HUES64 (cell line): Measurements from ENCODE around the gene ASB17. TPM values are rescaled to one million over a fixed set of nuclear protein-coding genes. Genes with fewer than 3 reads are reported as not detected.
"Not testable (repeated sequence)": the region's sequence is repeated elsewhere in the genome, so short reads cannot be mapped to it uniquely, and the experiment has no call there.

Experiments
- H3K27ac ChIP-seq: 2 replicates; pipeline ENCODE4 v1.7.0; 2013; ENCODE audit warnings: low read depth, low read length, inconsistent platforms
- H3K27me3 ChIP-seq: 2 replicates; pipeline ENCODE4 v1.6.1; 2013; ENCODE audit warnings: mild to moderate bottlenecking, low read length; ENCODE audit not compliant: insufficient read depth
- H3K36me3 ChIP-seq: 2 replicates; pipeline ENCODE4 v1.6.1; 2013; ENCODE audit warnings: mild to moderate bottlenecking, low read length; ENCODE audit not compliant: insufficient read depth
- H3K4me1 ChIP-seq: 2 replicates; pipeline ENCODE4 v1.6.1; 2013; ENCODE audit warnings: mild to moderate bottlenecking, low read length, moderate library complexity; ENCODE audit not compliant: insufficient read depth
- H3K4me3 ChIP-seq: 2 replicates; pipeline ENCODE4 v1.5.1; 2013; ENCODE audit warnings: mild to moderate bottlenecking, low read length, moderate library complexity
- H3K9ac ChIP-seq: 2 replicates; pipeline ENCODE4 v1.6.1; 2013; ENCODE audit warnings: mild to moderate bottlenecking, low read depth, low read length
- H3K9me3 ChIP-seq: 2 replicates; pipeline ENCODE4 v1.6.1; 2013; ENCODE audit warnings: low read depth, low read length; ENCODE audit not compliant: insufficient read depth
- WGBS: fragments of 150-250, 120-280 bp; methylation state at CpG from one replicate; pipeline ENCODE4 v1.1.7; 2013; ENCODE audit warnings: missing lambda C conversion rate; 5-methylcytosine and 5-hydroxymethylcytosine counted together
- polyA plus RNA-seq, 2 experiments: library from polyadenylated mRNA; stranded (reverse); fragments of 50-300 nt; gene quantifications; one replicate each; pipeline ENCODE4 v1.2.3, GENCODE V29; 2013

Gene ASB17
- not detected for polyA plus RNA-seq (2013, experiment 1 of 2)
- not detected for polyA plus RNA-seq (2013, experiment 2 of 2)

DNA sequence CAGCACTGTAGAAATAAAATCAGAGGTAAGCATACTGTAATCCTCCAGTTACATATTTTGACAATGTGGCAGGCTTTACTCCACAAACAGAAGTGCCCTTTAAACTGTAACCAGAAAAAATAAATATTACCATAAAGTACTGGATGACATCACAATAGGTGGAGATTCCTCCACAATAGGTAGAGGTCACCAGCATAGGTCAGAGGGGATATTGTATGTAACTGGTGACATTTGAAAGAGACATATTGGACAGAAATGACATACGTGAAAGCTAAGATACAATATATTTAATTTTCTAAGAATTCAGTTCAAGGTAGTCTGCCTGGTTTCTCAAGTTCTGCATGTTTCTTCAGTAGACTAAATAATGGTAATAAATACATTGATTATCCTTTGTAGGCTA is at the start of gene ASB17:
Gene ASB17 (minus strand): TSS at position 101 of the 400 bp plus-strand sequence. CDS start 113 bp downstream, outside the sequence.
- Histone ChIP-seq H3K4me1 (no peaks in the 10 kb centered on the region), H3K27ac (no peak within 1 kb of the TSS), H3K9ac (no peak within 1 kb of the TSS), H3K9me3 (no peaks in the 10 kb centered on the region), H3K27me3 (no peaks in the 10 kb centered on the region), H3K36me3 (no peaks in the 10 kb centered on the region), H3K4me3 (no peak within 1 kb of the TSS)
- WGBS, result no CpG with 5 or more reads among the region's 1 CpG

- no peak overlapping the region for H3K27ac ChIP-seq
- 94% methylated on average over 6 of the region's 6 CpGs for WGBS
Observed at GRCh38 chr1:75980972-75981897, 49.0 kb upstream of the ASB17 start.

DNA sequence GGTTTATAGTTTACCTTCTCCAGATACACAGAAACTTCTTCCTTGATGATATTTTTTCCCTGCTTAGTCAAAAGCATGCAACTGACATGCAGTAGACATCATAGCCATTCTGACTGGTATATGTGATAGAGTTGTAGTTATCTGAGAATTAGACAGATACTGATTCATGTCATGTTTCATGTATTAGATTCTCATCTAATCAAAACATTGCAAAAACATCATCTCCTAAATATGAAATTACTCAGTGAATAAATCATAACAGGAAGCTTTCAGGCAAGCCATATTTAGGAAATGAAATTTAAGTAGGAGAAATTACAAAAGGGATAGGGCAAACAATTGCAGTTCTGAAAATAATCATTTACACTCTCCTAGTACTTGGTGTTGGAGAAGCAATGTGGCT is 38.4 kb upstream of the ASB17 start:
- H3K9me3 ChIP-seq, result no peaks in the 10 kb centered on the region
- H3K36me3 ChIP-seq, result no peaks in the 10 kb centered on the region
- H3K27me3 ChIP-seq, result no peaks in the 10 kb centered on the region
- no peaks in the 10 kb centered on the region for H3K4me1 ChIP-seq
- no peak overlapping the region for H3K4me3 ChIP-seq
- H3K9ac ChIP-seq, result no peak overlapping the region
- no peak overlapping the region for H3K27ac ChIP-seq

More at GRCh38 chr1:75980972-75981897, 49.0 kb upstream of the ASB17 start:
- peaks cover 4% of the 10 kb centered on the region; the same call in 1 of the 2 replicates for H3K9me3 ChIP-seq
- no peaks in the 10 kb centered on the region for H3K27me3 ChIP-seq
- no peak overlapping the region for H3K9ac ChIP-seq
- no peaks in the 10 kb centered on the region for H3K36me3 ChIP-seq
- no peaks in the 10 kb centered on the region for H3K4me1 ChIP-seq
- H3K4me3 ChIP-seq, result no peak overlapping the region

DNA sequence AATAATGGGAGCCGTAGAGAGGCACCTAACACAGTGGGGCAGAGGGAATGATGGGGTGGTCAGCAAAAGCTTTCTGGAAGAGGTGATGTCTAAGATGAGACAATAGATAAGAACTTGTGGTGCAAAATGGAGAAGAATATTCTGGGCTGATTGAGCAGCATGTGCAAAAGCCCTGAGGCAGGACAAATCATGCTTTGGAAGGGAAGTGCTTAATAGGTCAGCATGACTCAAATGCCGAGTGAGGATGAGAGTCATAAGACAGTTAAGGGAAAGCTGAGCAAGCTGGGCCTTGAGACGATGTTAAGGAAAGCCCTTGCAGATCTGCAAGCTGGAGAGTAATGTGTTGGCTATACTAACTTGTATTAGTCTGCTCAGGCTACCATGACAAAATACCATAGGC is 37.3 kb upstream of the ASB17 start:
- Histone ChIP-seq H3K27me3 (no peaks in the 10 kb centered on the region), H3K9me3 (no peaks in the 10 kb centered on the region), H3K36me3 (no peaks in the 10 kb centered on the region), H3K9ac (no peak overlapping the region), H3K4me1 (no peaks in the 10 kb centered on the region), H3K4me3 (no peak overlapping the region), H3K27ac (no peak overlapping the region)
- WGBS, result 93% methylated on average over 3 of the region's 3 CpGs

DNA sequence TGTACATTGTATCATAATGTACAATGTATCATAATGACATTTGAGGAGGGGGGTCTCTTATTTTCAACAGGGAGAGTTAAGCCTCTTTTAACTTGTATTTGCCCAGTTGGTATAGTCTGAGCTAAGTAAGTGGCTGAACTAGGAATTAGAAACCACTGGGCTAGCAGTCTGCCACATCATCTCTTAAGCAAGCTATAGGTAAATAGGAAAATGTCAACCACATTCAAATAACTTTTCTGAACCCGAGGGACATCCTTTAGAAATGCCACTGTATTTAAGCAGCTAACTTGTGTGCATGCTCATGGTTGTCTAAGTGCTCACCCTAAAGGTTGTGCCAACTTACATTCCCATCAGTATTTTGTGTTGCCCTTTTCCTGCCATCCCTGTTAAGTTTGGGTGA is 35.5 kb upstream of the ASB17 start:
- no peaks in the 10 kb centered on the region for H3K4me1 ChIP-seq
- no peak overlapping the region for H3K9ac ChIP-seq
- H3K36me3 ChIP-seq, result no peaks in the 10 kb centered on the region
- no peak overlapping the region for H3K27ac ChIP-seq
- H3K9me3 ChIP-seq, result no peaks in the 10 kb centered on the region
- no peaks in the 10 kb centered on the region for H3K27me3 ChIP-seq
- no peak overlapping the region for H3K4me3 ChIP-seq
- WGBS, result 88% methylated on average over 1 of the region's 1 CpG

GRCh38 chr1:75964760-75965408 is 32.7 kb upstream of the ASB17 start:
- H3K4me1 ChIP-seq, result no peaks in the 10 kb centered on the region
- no peak overlapping the region for H3K4me3 ChIP-seq
- H3K9me3 ChIP-seq, result no peaks in the 10 kb centered on the region
- H3K27ac ChIP-seq, result no peak overlapping the region
- H3K9ac ChIP-seq, result no peak overlapping the region
- H3K27me3 ChIP-seq, result no peaks in the 10 kb centered on the region
- H3K36me3 ChIP-seq, result no peaks in the 10 kb centered on the region

DNA sequence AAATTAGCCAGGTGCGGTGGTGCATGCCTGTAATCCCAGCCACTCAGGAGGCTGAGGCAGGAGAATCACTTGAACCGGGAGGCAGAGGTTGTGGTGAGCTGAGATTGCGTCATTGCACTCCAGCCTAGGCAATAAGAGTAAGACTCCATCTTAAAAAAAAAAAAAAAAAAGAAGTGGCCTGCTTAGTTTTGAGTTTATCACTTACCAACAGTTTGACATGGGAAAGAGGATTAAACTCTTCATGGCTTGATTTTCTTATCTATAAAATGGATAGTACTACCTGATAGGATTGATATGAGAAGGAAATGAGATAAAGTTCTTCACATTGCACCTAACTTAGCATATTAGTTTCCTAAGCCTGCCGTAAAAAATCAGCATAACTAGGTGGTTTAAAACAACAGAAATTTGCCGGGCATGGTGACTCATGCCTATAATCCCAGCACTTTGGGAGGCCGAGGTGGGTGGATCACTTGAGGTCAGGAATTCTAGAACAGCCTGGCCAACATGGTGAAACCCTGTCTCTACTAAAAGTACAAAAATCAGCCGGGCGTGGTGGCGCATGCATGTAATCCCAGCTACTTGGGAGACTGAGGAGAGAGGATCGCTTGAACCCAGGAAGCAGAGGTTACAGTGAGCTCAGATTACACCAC is 32.0 kb upstream of the ASB17 start:
- H3K9me3 ChIP-seq, H3K27ac ChIP-seq, H3K4me1 ChIP-seq, H3K36me3 ChIP-seq, H3K27me3 ChIP-seq, H3K4me3 ChIP-seq, H3K9ac ChIP-seq: not testable (repeated sequence)
- 90% methylated on average over 9 of the region's 10 CpGs for WGBS

GRCh38 chr1:75954586-75954985 is 22.4 kb upstream of the ASB17 start:
- H3K36me3 ChIP-seq, result no peaks in the 10 kb centered on the region
- no peaks in the 10 kb centered on the region for H3K27me3 ChIP-seq
- no peak overlapping the region for H3K27ac ChIP-seq
- H3K4me3 ChIP-seq, result no peak overlapping the region
- no peaks in the 10 kb centered on the region for H3K9me3 ChIP-seq
- H3K4me1 ChIP-seq, result no peaks in the 10 kb centered on the region
- no peak overlapping the region for H3K9ac ChIP-seq

DNA sequence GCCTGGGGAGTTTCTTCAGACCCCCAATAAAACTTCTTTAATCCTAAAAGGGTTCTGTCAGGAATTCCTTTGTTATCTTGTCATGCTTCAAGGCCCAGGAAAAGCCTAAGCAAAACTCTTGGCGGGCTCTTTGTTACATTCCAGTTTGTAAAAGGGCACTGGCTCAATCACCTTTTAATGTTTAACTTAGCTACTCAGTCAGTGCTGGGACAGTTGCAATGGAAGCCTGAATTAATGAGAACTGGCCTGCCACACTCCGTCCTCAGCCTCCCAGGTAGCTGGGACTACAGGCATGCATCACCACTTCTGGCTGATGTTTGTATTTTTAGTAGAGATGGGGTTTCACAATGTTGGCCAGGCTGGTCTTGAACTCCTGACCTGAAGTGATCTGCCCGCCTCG is 21.3 kb upstream of the ASB17 start:
- WGBS, result 94% methylated on average over 4 of the region's 4 CpGs

GRCh38 chr1:75952016-75952415 is 19.8 kb upstream of the ASB17 start:
- H3K4me3 ChIP-seq, result no peak overlapping the region
- no peak overlapping the region for H3K9ac ChIP-seq
- no CpG with 5 or more reads among the region's 1 CpG for WGBS
- no peaks in the 10 kb centered on the region for H3K9me3 ChIP-seq
- H3K4me1 ChIP-seq, result no peaks in the 10 kb centered on the region
- no peak overlapping the region for H3K27ac ChIP-seq
- H3K27me3 ChIP-seq, result no peaks in the 10 kb centered on the region
- no peaks in the 10 kb centered on the region for H3K36me3 ChIP-seq

More for the DNA sequence above, 21.3 kb upstream of the ASB17 start:
- H3K9ac ChIP-seq, result no peak overlapping the region
- H3K27me3 ChIP-seq, result no peaks in the 10 kb centered on the region
- H3K27ac ChIP-seq, result no peak overlapping the region
- H3K9me3 ChIP-seq, result no peaks in the 10 kb centered on the region
- no peak overlapping the region for H3K4me3 ChIP-seq
- no peaks in the 10 kb centered on the region for H3K4me1 ChIP-seq
- H3K36me3 ChIP-seq, result no peaks in the 10 kb centered on the region

- no peaks in the 10 kb centered on the region for H3K9me3 ChIP-seq
- H3K27me3 ChIP-seq, result no peaks in the 10 kb centered on the region
- no peak overlapping the region for H3K4me3 ChIP-seq
- no peaks in the 10 kb centered on the region for H3K36me3 ChIP-seq
- no peak overlapping the region for H3K9ac ChIP-seq
- H3K4me1 ChIP-seq, result no peaks in the 10 kb centered on the region
- no peak overlapping the region for H3K27ac ChIP-seq
- WGBS, result 84% methylated on average over 3 of the region's 3 CpGs
Observed at GRCh38 chr1:75950176-75950575, 18.0 kb upstream of the ASB17 start.
